Measurements from ENCODE around the gene RPN2.

Gene RPN2

DNA sequence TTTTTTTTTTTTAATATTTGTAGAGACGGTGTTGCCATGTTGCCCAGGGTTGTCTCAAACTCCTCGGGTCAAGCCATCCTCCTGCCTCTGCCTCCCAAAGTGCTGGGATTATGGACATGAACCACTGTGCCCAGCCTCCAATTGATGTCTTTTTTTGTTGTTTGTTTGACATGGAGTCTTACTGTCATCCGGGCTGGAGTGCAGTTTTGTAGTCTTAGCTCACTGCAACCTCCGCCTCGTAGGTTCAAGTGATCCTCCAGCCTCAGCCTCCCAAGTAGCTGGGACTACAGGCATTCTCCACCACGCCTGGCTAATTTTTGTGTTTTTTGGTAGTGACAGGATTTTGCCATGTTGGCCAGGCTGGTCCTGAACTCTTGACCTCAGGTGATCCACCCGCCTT lies 9.7 kb downstream of the RPN2 start:
- TF ChIP-seq, protein P1, sequence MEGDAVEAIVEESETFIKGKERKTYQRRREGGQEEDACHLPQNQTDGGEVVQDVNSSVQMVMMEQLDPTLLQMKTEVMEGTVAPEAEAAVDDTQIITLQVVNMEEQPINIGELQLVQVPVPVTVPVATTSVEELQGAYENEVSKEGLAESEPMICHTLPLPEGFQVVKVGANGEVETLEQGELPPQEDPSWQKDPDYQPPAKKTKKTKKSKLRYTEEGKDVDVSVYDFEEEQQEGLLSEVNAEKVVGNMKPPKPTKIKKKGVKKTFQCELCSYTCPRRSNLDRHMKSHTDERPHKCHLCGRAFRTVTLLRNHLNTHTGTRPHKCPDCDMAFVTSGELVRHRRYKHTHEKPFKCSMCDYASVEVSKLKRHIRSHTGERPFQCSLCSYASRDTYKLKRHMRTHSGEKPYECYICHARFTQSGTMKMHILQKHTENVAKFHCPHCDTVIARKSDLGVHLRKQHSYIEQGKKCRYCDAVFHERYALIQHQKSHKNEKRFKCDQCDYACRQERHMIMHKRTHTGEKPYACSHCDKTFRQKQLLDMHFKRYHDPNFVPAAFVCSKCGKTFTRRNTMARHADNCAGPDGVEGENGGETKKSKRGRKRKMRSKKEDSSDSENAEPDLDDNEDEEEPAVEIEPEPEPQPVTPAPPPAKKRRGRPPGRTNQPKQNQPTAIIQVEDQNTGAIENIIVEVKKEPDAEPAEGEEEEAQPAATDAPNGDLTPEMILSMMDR (IDR thresholded peaks at IDR 0.05) = no peak

DNA sequence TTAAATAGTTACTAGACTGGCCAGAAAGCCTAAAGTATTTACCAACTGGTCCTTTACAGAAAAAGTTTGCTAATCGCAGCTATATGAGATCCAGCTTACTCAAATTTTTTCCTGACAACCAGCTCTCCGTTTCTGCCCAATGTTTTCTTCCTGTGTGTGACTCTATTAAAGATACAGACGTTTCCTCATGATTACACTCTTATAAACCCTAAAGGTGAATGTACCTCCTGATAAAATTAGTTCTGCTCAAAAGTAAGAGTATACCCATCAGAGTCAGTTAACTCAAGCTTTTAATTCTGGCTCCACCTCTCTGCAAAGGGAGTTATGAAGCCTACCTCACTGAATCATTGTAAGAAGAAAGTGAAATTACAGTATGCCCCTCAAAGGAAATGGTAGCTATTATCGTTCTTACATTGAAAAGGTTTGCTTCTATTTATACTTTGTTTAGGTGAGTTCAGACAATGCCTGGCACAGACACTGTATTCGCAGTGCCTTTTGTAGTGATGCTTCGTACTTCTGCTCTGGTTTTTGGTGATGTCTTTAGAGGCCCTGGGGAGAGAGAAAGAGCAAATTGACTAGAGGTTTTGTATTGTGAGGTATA lies 10.4 kb downstream of the RPN2 start:
- TF ChIP-seq, protein P1 (IDR thresholded peaks at IDR 0.05) = no peak

DNA sequence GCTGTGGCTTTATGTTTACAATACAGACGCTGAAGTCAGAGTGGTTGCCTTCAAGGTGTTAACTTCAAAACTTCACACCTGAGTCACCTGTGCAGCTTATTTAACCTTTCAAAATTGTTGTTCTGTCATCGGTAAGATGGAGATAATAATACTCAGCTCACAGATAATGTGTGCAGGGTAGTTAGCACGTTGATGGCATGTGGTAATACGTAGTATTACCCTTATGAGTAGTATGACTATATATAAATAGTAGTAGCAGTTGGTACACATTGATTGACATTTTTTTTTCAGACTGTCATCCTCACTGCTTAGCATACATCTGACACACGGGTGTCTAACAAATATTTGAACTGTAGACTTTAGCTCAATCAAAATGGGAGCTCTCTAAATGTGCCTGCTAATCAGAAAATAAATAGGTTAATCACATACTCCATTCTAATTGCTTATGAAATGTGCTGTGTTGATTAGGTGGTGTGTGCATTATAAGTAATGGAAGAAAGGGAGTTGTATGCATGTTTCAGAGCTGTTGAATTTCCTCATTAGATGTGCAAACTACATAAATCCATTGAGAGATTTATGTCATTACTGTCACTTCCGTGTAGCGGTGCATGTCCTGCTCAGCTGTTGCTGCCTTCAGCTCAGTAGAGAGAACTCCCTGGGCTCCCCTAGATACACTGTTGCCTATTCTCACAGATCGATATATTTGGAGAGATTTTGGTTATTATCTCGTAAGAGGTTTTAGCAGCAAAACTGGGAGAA lies 11.4 kb downstream of the RPN2 start:
- TF ChIP-seq, protein P1 (IDR thresholded peaks at IDR 0.05) = no peak

DNA sequence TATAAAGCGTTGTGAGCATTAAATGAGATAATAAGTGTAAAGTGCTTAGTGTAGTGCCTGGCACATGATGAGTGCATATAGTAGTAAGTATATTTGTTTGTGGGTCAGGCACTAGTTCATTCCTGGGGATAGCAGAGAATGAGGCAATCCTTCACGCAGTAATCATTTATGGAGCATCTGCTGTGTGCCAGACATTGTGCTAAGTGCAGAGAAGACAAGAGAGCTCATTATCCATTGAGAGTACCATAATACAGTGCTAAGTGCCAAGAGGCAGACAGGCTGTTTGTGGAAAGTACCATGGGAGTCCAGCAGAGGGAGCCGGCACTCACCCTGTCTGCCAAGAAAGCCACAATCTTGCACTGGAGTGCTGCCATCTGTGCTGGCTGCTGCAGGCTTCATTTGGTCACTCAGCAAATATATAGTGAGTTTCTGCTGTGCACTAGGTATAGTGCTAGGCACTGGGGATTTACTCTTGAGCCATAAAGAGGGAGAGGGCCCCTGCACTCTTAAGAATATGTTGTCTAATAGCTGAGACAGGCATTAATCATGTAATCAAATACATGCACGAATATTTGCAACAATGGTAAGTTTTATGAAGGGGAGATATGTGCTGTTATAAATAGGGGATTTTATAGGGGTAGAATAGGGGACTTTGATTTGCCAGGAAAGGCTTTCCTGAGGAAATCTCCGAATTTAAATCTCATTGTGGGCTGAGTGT lies 13.2 kb downstream of the RPN2 start:
- TF ChIP-seq, protein P1 (IDR thresholded peaks at IDR 0.05) = peak; percentile 96

DNA sequence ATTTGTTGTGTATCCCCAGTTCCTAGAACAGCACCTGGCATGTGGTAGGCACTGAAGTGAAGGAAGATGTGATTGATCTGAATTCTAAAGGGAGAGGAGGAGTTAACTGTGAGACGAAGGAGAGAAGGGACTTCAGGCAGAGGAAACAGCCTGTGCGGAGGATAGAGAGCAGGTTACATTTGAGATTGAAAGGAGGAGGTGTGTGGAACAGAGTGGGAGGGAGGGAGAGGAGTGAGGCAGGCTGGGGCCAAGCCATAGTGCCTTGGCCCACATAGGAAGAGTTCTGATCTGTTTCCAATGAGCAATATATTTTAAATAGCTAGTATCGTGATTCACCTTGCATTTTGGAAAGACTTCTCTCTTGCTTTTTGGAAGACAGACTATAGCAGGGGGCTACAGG lies 14.1 kb downstream of the RPN2 start:
- TF ChIP-seq, protein P1 (IDR thresholded peaks at IDR 0.05) = no peak

DNA sequence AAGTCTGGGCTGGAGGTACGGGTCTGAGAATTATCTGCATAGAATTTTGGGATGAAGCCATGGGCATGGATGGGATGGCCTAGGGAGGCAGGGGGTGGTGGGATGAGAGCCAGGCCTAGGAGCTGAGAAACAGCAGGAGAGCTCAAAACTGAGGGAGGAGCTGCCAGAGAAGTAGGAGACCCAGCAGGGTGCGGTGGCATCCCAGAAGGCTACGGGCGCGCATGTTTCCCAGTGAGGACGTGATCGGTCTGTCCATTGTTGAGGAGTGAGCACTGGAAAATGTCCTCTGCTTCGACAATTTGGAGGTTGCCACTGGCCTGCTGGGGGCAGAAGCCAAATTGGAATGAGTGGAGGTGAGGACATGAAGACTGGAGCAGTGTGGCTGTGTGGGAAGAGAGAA lies 14.7 kb downstream of the RPN2 start:
- TF ChIP-seq, protein P1 (IDR thresholded peaks at IDR 0.05) = no peak

DNA sequence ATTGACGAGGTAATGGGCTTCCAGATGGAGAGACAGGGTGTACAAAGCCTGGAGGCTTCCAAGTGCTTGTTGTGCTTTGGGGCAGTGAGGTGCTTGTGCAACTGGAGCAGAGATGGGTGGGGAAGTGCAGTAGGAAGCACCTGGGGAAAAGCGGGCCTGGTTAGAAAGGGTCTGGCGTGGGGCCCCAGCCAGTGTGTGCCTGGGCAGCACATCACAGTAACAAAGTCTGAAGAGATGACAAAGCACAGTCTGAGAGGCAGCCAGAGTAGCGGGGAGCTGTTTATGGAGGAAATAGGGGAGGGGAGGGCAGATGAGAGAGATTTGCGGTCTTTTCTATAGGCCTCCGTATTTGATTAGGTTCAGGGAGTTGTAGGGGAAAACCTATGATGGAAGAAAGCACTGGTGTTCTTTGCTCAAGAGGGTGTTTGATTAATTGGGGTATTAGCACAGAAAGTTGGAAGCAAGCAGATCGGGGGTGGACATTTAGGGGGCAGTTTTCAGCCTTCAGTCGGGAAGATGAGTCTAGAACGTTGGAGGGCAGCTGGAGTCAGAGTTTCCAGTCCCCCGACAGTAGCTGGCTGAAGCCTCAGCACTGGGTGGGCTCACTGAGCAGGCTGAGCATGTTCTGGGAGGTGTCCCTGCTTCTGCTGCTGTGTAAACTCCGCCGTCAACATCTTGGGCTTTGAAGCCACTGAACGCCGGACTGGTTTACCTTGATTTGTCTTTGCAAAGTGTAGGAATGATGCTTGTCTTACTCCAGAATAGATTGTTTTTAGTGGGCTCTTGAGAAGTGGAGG lies 15.7 kb downstream of the RPN2 start:
- TF ChIP-seq, protein P1 (IDR thresholded peaks at IDR 0.05) = no peak
